NCI-H2227 (cell line): Measurements from ENCODE around the gene MSL3B.

Experiments
- DNase-seq: peaks from one replicate; lab custom pipeline; 2025; ENCODE audit not compliant: unreplicated experiment; lab: John Stamatoyannopoulos, UW

MSL3B gene

GRCh38 chr2:233835230-233836186, 32.7 kb downstream of the MSL3B start:
- DNase-seq: no peak

- DNase-seq: no peak
These were observed 34.8 kb downstream of the MSL3B start for GRCh38 chr2:233833345-233833744.

GRCh38 chr2:233832869-233833311, 35.3 kb downstream of the MSL3B start:
- DNase-seq: peak; percentile 27

GRCh38 chr2:233832414-233832813, 35.8 kb downstream of the MSL3B start:
- DNase-seq: no peak

- no peak for DNase-seq
These were observed 36.3 kb downstream of the MSL3B start for GRCh38 chr2:233831861-233832260.

- DNase-seq: no peak
These were observed 37.0 kb downstream of the MSL3B start for GRCh38 chr2:233831011-233831721.

GRCh38 chr2:233830111-233830802, 37.9 kb downstream of the MSL3B start:
- no peak for DNase-seq

GRCh38 chr2:233829193-233830110, 38.7 kb downstream of the MSL3B start:
- no peak for DNase-seq

- DNase-seq: no peak
These were observed 39.5 kb downstream of the MSL3B start for GRCh38 chr2:233828546-233829192.

GRCh38 chr2:233824373-233824772, 43.8 kb downstream of the MSL3B start:
- DNase-seq: no peak

GRCh38 chr2:233823731-233824121, 44.5 kb downstream of the MSL3B start:
- no peak for DNase-seq

GRCh38 chr2:233822781-233823730, 45.1 kb downstream of the MSL3B start:
- no peak for DNase-seq

GRCh38 chr2:233822101-233822771, 46.0 kb downstream of the MSL3B start:
- DNase-seq: no peak

- DNase-seq: no peak
These were observed 46.5 kb downstream of the MSL3B start for GRCh38 chr2:233821709-233822100.

- no peak for DNase-seq
These were observed 47.0 kb downstream of the MSL3B start for GRCh38 chr2:233821196-233821595.

GRCh38 chr2:233820774-233821105, 47.4 kb downstream of the MSL3B start:
- no peak for DNase-seq

GRCh38 chr2:233819884-233820773, 48.1 kb downstream of the MSL3B start:
- no peak for DNase-seq
